Trophoblast cell (in vitro differentiated cells and primary cell): ENCODE results near the gene ATP8A1.

Source experiments
- DNase-seq, 2 donors: peaks; one replicate each; pipeline ENCODE4 v3.0.0-alpha.2; 2016
- H2AFZ ChIP-seq: 2 replicates; pipeline ENCODE4 v1.6.1; 2013; ENCODE audit warnings: low read length, moderate library complexity, mild to moderate bottlenecking; ENCODE audit not compliant: insufficient read depth, poor library complexity
- H2AK5ac ChIP-seq: 2 replicates; pipeline ENCODE4 v1.6.1; 2013; ENCODE audit warnings: mild to moderate bottlenecking, low read length
- H2BK120ac ChIP-seq: 2 replicates; pipeline ENCODE4 v1.6.1; 2013; ENCODE audit warnings: low read length, mild to moderate bottlenecking, moderate library complexity; ENCODE audit not compliant: insufficient read depth, poor library complexity
- H2BK12ac ChIP-seq: 2 replicates; pipeline ENCODE4 v1.6.1; 2013; ENCODE audit warnings: mild to moderate bottlenecking, low read length, moderate library complexity
- H2BK5ac ChIP-seq: 2 replicates; pipeline ENCODE4 v1.6.1; 2013; ENCODE audit warnings: low read length, low read depth, moderate library complexity, mild to moderate bottlenecking; ENCODE audit not compliant: poor library complexity
- H3K14ac ChIP-seq: 2 replicates; pipeline ENCODE4 v1.6.1; 2013; ENCODE audit warnings: mild to moderate bottlenecking, low read length
- H3K18ac ChIP-seq: 2 replicates; pipeline ENCODE4 v1.6.1; 2013; ENCODE audit warnings: mild to moderate bottlenecking, low read length
- H3K23ac ChIP-seq: 2 replicates; pipeline ENCODE4 v1.6.1; 2013; ENCODE audit warnings: low read length
- H3K27ac ChIP-seq: 2 replicates; pipeline ENCODE4 v1.5.1; 2013; ENCODE audit warnings: low read depth, mild to moderate bottlenecking, inconsistent platforms, low read length, moderate library complexity
- H3K27me3 ChIP-seq: 2 replicates; pipeline ENCODE4 v1.6.1; 2013; ENCODE audit warnings: inconsistent platforms, mild to moderate bottlenecking, low read length, moderate library complexity; ENCODE audit not compliant: insufficient read depth
- H3K36me3 ChIP-seq, 2 experiments: 1 replicate in 1 of 2; 2 replicates in 1 of 2; pipeline ENCODE4 v1.6.1; 2013; ENCODE audit warnings: low read length in 2 of 2, mild to moderate bottlenecking in 2 of 2, moderate library complexity in 1 of 2; ENCODE audit not compliant: insufficient read depth in 2 of 2, control insufficient read depth in 1 of 2
- H3K4ac ChIP-seq: 2 replicates; pipeline ENCODE4 v1.6.1; 2013; ENCODE audit warnings: low read depth, mild to moderate bottlenecking, low read length, moderate library complexity
- H3K4me1 ChIP-seq, 2 experiments: 1 replicate in 1 of 2; 2 replicates in 1 of 2; pipeline ENCODE4 v1.6.1; 2013; ENCODE audit warnings: low read length in 2 of 2, mild to moderate bottlenecking in 2 of 2, moderate library complexity in 1 of 2; ENCODE audit not compliant: insufficient read depth in 2 of 2, control insufficient read depth in 1 of 2
- H3K4me2 ChIP-seq: 2 replicates; pipeline ENCODE4 v1.6.1; 2013; ENCODE audit warnings: inconsistent platforms, mild to moderate bottlenecking, low read length, moderate library complexity
- H3K4me3 ChIP-seq: 2 replicates; pipeline ENCODE4 v1.5.1; 2013; ENCODE audit warnings: mild to moderate bottlenecking, low read depth, low read length, inconsistent platforms
- H3K79me1 ChIP-seq: one replicate; pipeline ENCODE4 v1.6.1; 2013; ENCODE audit warnings: low read length
- H3K79me2 ChIP-seq: 2 replicates; pipeline ENCODE4 v1.6.1; 2013; ENCODE audit warnings: low read length, mild to moderate bottlenecking; ENCODE audit not compliant: control insufficient read depth, insufficient read depth, poor library complexity
- H3K9ac ChIP-seq: 2 replicates; pipeline ENCODE4 v1.6.1; 2013; ENCODE audit warnings: mild to moderate bottlenecking, low read length
- H3K9me3 ChIP-seq: 2 replicates; pipeline ENCODE4 v1.6.1; 2013; ENCODE audit warnings: low read depth, mild to moderate bottlenecking, control low read depth, inconsistent platforms, low read length; ENCODE audit not compliant: insufficient read depth
- H4K12ac ChIP-seq: 2 replicates; pipeline ENCODE4 v1.6.1; 2013; ENCODE audit warnings: low read depth, mild to moderate bottlenecking, low read length, moderate library complexity
- H4K8ac ChIP-seq: 2 replicates; pipeline ENCODE4 v1.6.1; 2013; ENCODE audit warnings: low read depth, mild to moderate bottlenecking, low read length, moderate library complexity
- H4K91ac ChIP-seq: one replicate; pipeline ENCODE4 v1.6.1; 2013; ENCODE audit warnings: low read depth, mild to moderate bottlenecking, low read length, moderate library complexity
- WGBS: extraction: QIAGEN DNeasy Blood & Tissue Kit; methylation state at CpG from one replicate; pipeline ENCODE4 v1.1.7; 2013; ENCODE audit warnings: missing lambda C conversion rate; ENCODE audit not compliant: insufficient read length, insufficient coverage; ENCODE audit errors: extremely low coverage; 5-methylcytosine and 5-hydroxymethylcytosine counted together

Gene ATP8A1

GRCh38 chr4:42640613-42641012 is 16.3 kb downstream of the ATP8A1 start:
- Histone ChIP-seq H2AFZ (no peak overlapping the region), H3K4me1 (no peaks in the 10 kb centered on the region), H3K9ac (no peak overlapping the region), H4K12ac (no peak overlapping the region), H3K4me2 (no peak overlapping the region), H2BK120ac (no peak overlapping the region), H3K36me3 (no peaks in the 10 kb centered on the region), H2AK5ac (no peak overlapping the region), H3K79me2 (no peaks in the 10 kb centered on the region), H3K14ac (no peak overlapping the region), H2BK5ac (no peak overlapping the region), H3K18ac (no peak overlapping the region), H3K4ac (no peak overlapping the region), H3K9me3 (no peaks in the 10 kb centered on the region), H3K79me1 (no peaks in the 10 kb centered on the region), H3K4me3 (no peak overlapping the region), H2BK12ac (no peak overlapping the region), H4K91ac (no peak overlapping the region), H4K8ac (no peak overlapping the region), H3K23ac (no peak overlapping the region), H3K27ac (no peak overlapping the region), H3K27me3 (no peaks in the 10 kb centered on the region)
- no CpG with 5 or more reads among the region's 3 CpGs for WGBS
- DNase-seq, result no peak

DNA sequence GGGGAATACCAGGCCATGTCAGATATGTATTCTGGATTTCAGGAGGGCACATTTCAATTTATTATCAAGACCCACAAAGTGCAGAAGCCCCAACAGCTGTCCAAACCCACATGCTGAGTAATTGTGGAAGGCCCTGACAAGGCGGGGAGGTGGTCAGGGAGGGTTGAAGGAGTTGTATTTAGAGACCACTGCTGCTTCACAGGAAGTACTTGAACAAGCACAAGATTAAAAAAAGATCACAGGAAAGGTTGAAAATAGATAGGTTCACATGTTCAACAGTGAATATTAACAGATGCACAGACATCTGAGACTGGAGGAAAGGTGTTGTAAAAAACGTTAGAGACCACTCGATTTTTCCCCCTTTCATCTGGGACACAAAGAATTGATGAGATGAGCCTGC is 17.9 kb downstream of the ATP8A1 start:
- Histone ChIP-seq H3K79me1 (no peaks in the 10 kb centered on the region), H2BK12ac (no peak overlapping the region), H3K4me3 (no peak overlapping the region), H4K91ac (no peak overlapping the region), H3K4me1 (no peaks in the 10 kb centered on the region), H4K12ac (no peak overlapping the region), H3K14ac (no peak overlapping the region), H3K4ac (no peak overlapping the region), H3K4me2 (no peak overlapping the region), H3K79me2 (no peaks in the 10 kb centered on the region), H3K9me3 (no peaks in the 10 kb centered on the region), H3K9ac (no peak overlapping the region), H4K8ac (no peak overlapping the region), H3K27ac (no peak overlapping the region), H3K27me3 (no peaks in the 10 kb centered on the region), H3K36me3 (no peaks in the 10 kb centered on the region), H3K18ac (no peak overlapping the region), H2AFZ (no peak overlapping the region), H2AK5ac (no peak overlapping the region), H3K23ac (no peak overlapping the region), H2BK5ac (no peak overlapping the region), H2BK120ac (no peak overlapping the region)
- no CpG with 5 or more reads among the region's 3 CpGs for WGBS
- DNase-seq, result no peak

DNA sequence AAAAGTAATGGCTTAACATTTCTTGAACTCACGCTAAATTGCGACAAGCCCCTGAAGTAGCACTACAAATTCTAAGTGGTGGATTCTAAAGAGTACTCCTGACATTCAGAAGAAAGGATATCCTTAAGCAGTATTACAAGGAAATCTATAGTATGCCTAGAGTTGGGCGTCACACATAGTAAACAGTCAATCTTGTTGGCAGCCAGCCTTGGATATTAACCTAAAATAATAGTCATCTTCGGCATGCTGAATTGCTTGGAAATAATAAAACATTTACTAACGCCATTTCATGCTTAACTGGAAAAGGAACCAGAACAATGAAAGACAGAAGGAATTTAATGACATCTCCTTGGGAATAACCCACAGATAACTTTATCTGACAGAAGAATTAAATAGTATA is 18.6 kb downstream of the ATP8A1 start:
- H3K4ac ChIP-seq, result no peak overlapping the region

GRCh38 chr4:42637867-42638266 is 19.0 kb downstream of the ATP8A1 start:
- DNase-seq, result no peak
- no peak overlapping the region for H3K18ac ChIP-seq

More for the DNA sequence above, 18.6 kb downstream of the ATP8A1 start:
- Histone ChIP-seq H3K79me2 (no peaks in the 10 kb centered on the region), H3K18ac (no peak overlapping the region), H4K8ac (no peak overlapping the region), H3K9ac (no peak overlapping the region), H3K27ac (no peak overlapping the region), H3K4me1 (no peaks in the 10 kb centered on the region), H2BK5ac (no peak overlapping the region), H3K4me3 (no peak overlapping the region), H3K4me2 (no peak overlapping the region), H2BK12ac (no peak overlapping the region), H4K12ac (no peak overlapping the region), H2AK5ac (no peak overlapping the region), H3K14ac (no peak overlapping the region), H3K36me3 (no peaks in the 10 kb centered on the region), H2AFZ (no peak overlapping the region), H4K91ac (no peak overlapping the region), H3K9me3 (no peaks in the 10 kb centered on the region), H3K79me1 (no peaks in the 10 kb centered on the region), H2BK120ac (no peak overlapping the region), H3K27me3 (no peaks in the 10 kb centered on the region), H3K23ac (no peak overlapping the region)
- no CpG with 5 or more reads among the region's 5 CpGs for WGBS
- no peak for DNase-seq

More at GRCh38 chr4:42637867-42638266, 19.0 kb downstream of the ATP8A1 start:
- Histone ChIP-seq H2BK120ac (no peak overlapping the region), H2AK5ac (no peak overlapping the region), H4K91ac (no peak overlapping the region), H3K9ac (no peak overlapping the region), H2AFZ (no peak overlapping the region), H3K4ac (no peak overlapping the region), H3K14ac (no peak overlapping the region), H3K79me2 (no peaks in the 10 kb centered on the region), H3K27me3 (no peaks in the 10 kb centered on the region), H3K23ac (no peak overlapping the region), H4K12ac (no peak overlapping the region), H3K9me3 (no peaks in the 10 kb centered on the region), H3K79me1 (no peaks in the 10 kb centered on the region), H4K8ac (no peak overlapping the region), H3K4me2 (no peak overlapping the region), H3K36me3 (no peaks in the 10 kb centered on the region), H3K27ac (no peak overlapping the region), H2BK12ac (no peak overlapping the region), H3K4me3 (no peak overlapping the region), H2BK5ac (no peak overlapping the region), H3K4me1 (no peaks in the 10 kb centered on the region)
